ENCODE measurements around the gene CLSTN2.

- TF ChIP-seq CTCF (IDR thresholded peaks at IDR 0.05) (no peak), POLR2AphosphoS5 (IDR thresholded peaks at IDR 0.05; ENCODE audit: insufficient read depth in 1 of 2, low read depth in 1 of 2) (no peak), POLR2A (IDR thresholded peaks at IDR 0.05) (no peak)
Measured at GRCh38 chr3:140552403-140552802, 617.4 kb downstream of the CLSTN2 start.

Data from vagina (tissue), 2 donors.